Pulmonary artery endothelial cell (primary cell): ENCODE measurements around the gene ATP13A3. TPM values are rescaled to one million over a fixed set of nuclear protein-coding genes. Genes with fewer than 3 reads are reported as not detected.

ENCODE experiments used
- DNase-seq: peaks from one replicate; pipeline ENCODE4 v3.0.0-alpha.2; 2011; ENCODE audit warnings: low read depth, low spot score
- total RNA-seq: library from RNA; depleted of rRNA; stranded (reverse); fragments of >200 nt; gene quantifications from 2 replicates; pipeline ENCODE4 v1.2.3, GENCODE V29; 2014

The ATP13A3 gene
- total RNA-seq, 1 donor from 2014 or later = 198 TPM

DNA sequence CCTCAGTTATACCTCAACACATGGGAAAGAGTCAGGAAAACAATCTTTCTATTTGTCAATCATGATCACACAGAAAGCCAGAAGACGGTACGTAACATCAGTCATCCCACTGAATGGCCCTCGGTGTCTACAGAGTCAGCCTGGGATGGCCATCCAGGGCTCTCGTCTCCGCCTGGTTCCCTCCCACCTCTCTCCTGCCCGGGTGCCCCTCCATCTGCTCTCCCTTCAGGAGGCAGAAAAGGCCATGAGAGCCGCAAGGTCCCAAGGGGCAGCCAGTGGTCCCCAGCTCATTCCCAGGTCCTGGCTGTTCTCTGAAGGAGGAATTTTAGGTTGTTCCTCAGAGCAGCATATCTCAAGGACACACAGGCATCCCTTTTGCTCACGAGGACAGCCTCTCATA is 112.9 kb downstream of the ATP13A3 start:
- DNase-seq = no peak

- DNase-seq = no peak
Observed at GRCh38 chr3:194373028-194373427, 113.8 kb downstream of the ATP13A3 start.

DNA sequence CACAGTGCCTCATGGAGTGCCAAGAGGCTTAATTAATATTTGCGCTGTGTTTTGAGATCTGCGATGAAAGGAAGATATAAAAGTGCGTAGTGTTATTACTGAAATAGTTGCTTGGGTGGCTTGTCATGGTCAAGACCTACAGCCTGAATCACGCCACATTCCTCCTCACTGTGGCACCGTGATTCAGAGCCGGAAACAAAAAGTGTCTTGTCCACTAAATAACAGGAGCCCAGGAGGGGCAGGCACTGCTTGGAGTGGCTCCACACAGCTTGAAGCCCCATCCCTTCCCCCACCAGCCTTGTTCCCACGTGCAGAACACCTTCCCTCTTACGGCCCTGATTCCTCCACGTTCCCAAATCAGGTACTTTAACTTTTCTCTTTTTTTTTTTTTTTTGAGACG is 116.0 kb downstream of the ATP13A3 start:
- no peak for DNase-seq

- DNase-seq = no peak
Observed at GRCh38 chr3:194369522-194370279, 117.1 kb downstream of the ATP13A3 start, which contains the start of gene LRRC15. Gene LRRC15 (minus strand): TSS chr3:194369743. CDS start chr3:194361043, 8,700 bp downstream.

GRCh38 chr3:194368918-194369317 is 117.9 kb downstream of the ATP13A3 start:
- DNase-seq = no peak

DNA sequence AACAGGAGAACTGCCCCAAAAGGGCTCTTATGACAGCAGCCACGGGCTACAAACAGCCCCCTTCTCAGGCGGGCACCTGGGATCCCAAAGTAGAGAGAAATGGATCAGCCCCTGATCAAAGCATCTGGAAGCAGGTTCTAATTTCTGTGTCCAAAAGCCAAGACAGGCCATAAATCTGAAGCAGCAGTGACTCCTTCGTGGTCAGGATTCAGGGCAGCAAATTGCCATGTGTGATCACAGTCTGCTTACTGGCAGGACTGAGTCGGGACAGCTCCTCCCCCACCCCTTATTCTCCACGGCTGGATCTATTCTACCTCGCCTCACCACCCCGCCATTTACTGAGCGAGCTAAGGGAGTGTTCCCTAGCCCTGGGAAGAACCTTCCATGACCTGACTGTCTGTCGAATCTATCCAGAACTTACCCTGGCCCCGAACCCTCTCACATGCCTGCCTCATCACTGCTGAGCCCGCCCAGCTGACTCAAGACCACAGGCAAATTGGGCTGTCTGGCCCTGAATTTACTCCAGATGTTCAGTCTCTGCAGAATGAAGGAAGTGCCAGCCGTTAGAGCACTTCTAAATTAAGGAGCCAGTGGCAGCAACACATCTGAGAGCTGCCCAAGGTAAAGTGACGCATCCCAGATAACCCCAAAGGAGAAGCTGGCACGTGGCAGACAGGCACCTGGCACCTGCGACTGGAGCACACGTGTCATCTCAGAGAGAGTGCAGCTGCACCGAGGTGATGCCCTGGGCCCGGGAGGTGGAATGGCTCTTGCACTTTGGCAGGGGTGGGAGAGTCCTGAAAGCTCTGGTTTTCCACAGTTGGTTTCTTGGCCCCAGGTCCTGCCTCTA is 118.6 kb downstream of the ATP13A3 start:
- no peak for DNase-seq

DNA sequence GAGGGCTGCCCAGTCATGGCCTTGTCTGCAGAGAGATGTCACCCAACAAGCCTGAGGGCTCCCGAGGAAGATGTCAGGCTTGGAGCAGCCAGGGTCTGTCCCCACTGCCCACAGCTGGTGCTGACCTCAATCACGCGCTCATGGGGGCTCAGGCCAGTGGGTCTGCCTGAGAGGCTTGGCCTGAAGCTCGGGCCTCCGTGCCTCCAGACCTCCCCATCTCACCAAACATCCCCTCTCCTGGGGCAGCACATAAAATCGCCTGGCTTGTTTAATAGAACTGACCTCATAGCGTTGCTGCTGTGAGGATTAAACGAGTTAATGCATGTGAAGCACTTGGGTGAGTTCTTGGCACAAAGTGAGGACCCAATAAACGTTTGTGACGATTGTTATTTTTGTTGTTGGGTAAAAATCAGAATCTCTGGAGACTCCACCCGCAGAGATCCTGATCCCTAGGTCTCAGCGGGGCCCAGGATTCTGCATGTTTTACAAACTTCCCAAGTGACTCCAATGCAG is 120.8 kb downstream of the ATP13A3 start:
- DNase-seq = no peak

DNA sequence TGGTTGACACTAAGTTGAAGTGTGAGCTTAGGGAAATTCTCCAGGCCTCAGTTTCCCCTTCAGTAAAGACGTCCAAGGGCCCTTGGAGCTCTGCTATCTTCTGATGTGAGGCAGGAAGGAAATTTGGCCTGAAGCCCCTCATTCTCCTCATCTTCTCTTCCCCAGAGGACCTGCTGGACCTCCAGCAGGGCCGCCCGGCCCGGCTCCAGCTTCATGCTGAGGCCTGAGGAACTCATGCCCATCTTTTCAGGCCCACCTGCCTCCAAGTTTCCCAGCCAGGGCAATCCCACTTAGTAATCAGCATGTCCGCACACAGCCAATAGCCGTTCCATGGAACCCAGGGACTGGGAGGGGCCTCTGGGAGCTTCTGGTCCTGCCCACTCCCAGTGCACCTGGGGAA is 121.3 kb downstream of the ATP13A3 start:
- no peak for DNase-seq

DNA sequence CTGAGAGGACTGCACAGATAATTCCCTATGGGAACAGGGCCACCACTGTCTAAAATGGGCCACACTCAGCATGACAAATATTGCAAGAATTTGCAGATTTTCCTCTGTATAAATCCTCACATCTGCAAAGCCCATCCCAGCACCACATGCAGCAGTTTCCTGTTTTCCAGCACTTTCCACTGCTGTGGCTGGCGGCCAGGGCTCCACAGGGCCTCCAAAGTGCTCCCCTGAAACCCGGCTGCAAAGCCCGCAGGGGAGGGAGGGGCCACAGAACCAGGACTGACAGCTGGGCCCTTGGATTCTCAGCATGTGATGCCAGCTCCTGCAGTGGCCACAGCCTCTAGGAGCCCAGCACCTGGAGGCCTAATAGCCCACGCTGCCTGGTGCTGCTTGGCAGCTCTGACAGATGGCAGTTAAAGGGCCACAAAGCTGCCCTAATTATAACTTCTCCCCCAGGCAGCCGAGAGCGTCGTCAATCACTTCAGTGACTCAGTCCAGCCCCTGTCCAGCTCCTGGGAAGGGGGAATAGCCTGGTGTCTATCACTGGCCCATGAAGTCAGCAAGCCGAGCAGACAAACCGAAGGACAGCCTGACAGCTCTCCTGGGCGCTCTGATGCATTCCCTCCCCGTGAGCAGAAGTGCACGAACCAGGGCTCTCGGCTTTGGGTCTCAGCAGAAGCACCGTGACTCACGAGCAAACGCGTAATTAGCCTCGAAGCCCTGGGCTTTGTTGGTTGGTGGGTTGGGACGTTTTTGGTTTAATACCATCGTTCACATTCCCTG is 122.0 kb downstream of the ATP13A3 start:
- peak; percentile 49 for DNase-seq

GRCh38 chr3:194364314-194364651 is 122.5 kb downstream of the ATP13A3 start:
- DNase-seq = no peak

DNA sequence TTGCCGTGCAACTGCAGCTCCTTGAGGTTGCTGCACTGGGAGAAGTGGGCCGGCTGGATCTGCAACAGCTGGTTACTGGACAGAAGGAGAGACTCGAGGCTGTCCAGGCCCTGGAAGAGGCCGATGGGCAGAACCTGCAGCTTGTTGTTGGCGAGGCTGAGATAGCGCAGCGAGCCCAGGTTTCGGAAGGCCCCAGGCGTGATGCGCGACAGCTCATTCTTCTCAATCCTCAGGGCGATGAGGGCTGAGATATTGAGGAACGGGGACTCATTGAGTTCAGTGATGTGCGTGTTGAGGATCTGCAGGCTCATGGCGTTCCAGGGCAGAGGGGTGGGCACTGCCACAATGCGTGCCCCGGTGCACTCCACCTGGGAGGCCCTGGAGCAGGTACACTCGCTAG is 126.2 kb downstream of the ATP13A3 start:
- DNase-seq = no peak

- no peak for DNase-seq
Observed at GRCh38 chr3:194357681-194358080, 129.1 kb downstream of the ATP13A3 start.

GRCh38 chr3:194355379-194355778 is 131.4 kb downstream of the ATP13A3 start:
- DNase-seq = no peak

DNA sequence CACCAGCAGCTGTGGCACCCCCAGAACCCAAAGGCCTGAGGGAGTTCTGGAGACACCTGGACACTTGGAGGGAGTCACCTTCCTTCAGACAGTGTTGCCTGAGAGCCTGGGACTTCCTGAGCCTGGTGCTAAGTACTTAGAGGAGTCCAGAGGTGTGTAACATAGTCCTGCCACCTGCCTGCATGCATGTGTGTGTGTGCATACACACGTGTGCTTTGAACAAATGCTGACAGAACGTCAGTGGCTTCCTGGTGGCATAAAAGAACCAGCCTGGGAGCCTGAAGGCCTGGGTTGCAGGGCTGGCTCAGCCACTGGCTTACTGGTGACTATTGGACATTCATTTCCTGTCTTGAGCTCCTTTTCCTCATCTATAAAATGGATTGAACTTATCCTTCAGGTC is 132.5 kb downstream of the ATP13A3 start:
- no peak for DNase-seq

Other genes starting within 250 kb of the ATP13A3 start
- gene CPN2, start 135.7 kb downstream of the ATP13A3 start, total RNA-seq = not detected in 2 replicates
- gene LRRC15, start 117.3 kb downstream of the ATP13A3 start, total RNA-seq = not detected in 2 replicates
- 0.07 TPM in 2 replicates for gene GP5, start 87.7 kb downstream of the ATP13A3 start, total RNA-seq
- gene TMEM44, start 146.4 kb upstream of the ATP13A3 start, total RNA-seq = 44.4 and 55.1 TPM in 2 replicates
- gene LSG1, start 185.2 kb upstream of the ATP13A3 start, total RNA-seq = 75.0 and 86.9 TPM in 2 replicates
- gene FAM43A, start 198.9 kb upstream of the ATP13A3 start, total RNA-seq = 170 and 181 TPM in 2 replicates